Endodermal cell (in vitro differentiated cells): ENCODE measurements around the gene TGFBR3L. TPM values are rescaled to one million over a fixed set of nuclear protein-coding genes. Genes with fewer than 3 reads are reported as not detected.

Experiments
- DNase-seq: peaks from one replicate; pipeline ENCODE4 v3.0.0-alpha.2; 2017
- H3K27ac ChIP-seq: 2 replicates; pipeline ENCODE4 v1.5.1; 2013; ENCODE audit warnings: mild to moderate bottlenecking, low read depth, low read length, moderate library complexity
- H3K27me3 ChIP-seq: 2 replicates; pipeline ENCODE4 v1.6.1; 2013; ENCODE audit warnings: mild to moderate bottlenecking, low read length, moderate library complexity; ENCODE audit not compliant: insufficient read depth, control insufficient read depth, poor library complexity, severe bottlenecking
- H3K36me3 ChIP-seq: 2 replicates; pipeline ENCODE4 v1.7.0; 2013; ENCODE audit warnings: mild to moderate bottlenecking, low read length, moderate library complexity; ENCODE audit not compliant: control insufficient read depth, insufficient read depth
- H3K4me1 ChIP-seq: one replicate; pipeline ENCODE4 v1.7.0; 2013; ENCODE audit warnings: low read length; ENCODE audit not compliant: control insufficient read depth, insufficient read depth
- H3K4me3 ChIP-seq: 2 replicates; pipeline ENCODE4 v1.5.1; 2013; ENCODE audit warnings: mild to moderate bottlenecking, low read length, moderate library complexity
- H3K9ac ChIP-seq: 2 replicates; pipeline ENCODE4 v1.6.1; 2013; ENCODE audit warnings: mild to moderate bottlenecking, low read length, moderate library complexity; ENCODE audit not compliant: poor library complexity, severe bottlenecking; ENCODE audit errors: extremely low read depth
- H3K9me3 ChIP-seq: 2 replicates; pipeline ENCODE4 v1.6.1; 2013; ENCODE audit warnings: mild to moderate bottlenecking, low read length, moderate library complexity; ENCODE audit not compliant: control insufficient read depth
- H3K27ac Mint-ChIP-seq: 2 replicates; pipeline ENCODE4 v1.8.0; 2020; ENCODE audit warnings: mixed read lengths
- H3K27me3 Mint-ChIP-seq: 2 replicates; pipeline ENCODE4 v1.8.0; 2021; ENCODE audit warnings: mild to moderate bottlenecking, mixed read lengths; ENCODE audit not compliant: insufficient read depth
- H3K36me3 Mint-ChIP-seq: 2 replicates; pipeline ENCODE4 v1.8.0; 2020; ENCODE audit warnings: low read depth, mixed read lengths
- H3K4me1 Mint-ChIP-seq: 2 replicates; pipeline ENCODE4 v1.8.0; 2020; ENCODE audit warnings: mixed read lengths
- H3K4me3 Mint-ChIP-seq: 2 replicates; pipeline ENCODE4 v1.8.0; 2020; ENCODE audit warnings: mild to moderate bottlenecking, moderate library complexity, mixed read lengths
- H3K9me3 Mint-ChIP-seq: 2 replicates; pipeline ENCODE4 v1.8.0; 2020; ENCODE audit warnings: mild to moderate bottlenecking, mixed read lengths
- CTCF ChIP-seq: fragments of 200-600 bp; sonication (generic); conservative IDR thresholded peaks from 2 replicates; pipeline ENCODE4 v1.5.0; 2021; ENCODE audit warnings: antibody characterized with exemption, mild to moderate bottlenecking
- WGBS, 2 experiments: methylation state at CpG; one replicate each; pipeline versions ENCODE4 v1.1.5 to v1.1.7; 2013; ENCODE audit warnings: missing lambda C conversion rate in 2 of 2, mixed read lengths in 1 of 2; ENCODE audit not compliant: insufficient coverage in 1 of 2, insufficient read length in 1 of 2; 5-methylcytosine and 5-hydroxymethylcytosine counted together
- total RNA-seq, 2 donors: library from RNA; stranded (reverse); fragmentation: NEBNext Ultra II Directional in 1 of 2; extraction: Animal tissue kit (Norgen Biotek cat#: 25700) in 1 of 2; gene quantifications; 2 replicates in 1 of 2; 3 replicates in 1 of 2; pipeline ENCODE4 v1.2.1, GENCODE V29; 2021

Gene TGFBR3L
- total RNA-seq, 2 donors from 2014 or later: 0.84 to 2.2 TPM

DNA sequence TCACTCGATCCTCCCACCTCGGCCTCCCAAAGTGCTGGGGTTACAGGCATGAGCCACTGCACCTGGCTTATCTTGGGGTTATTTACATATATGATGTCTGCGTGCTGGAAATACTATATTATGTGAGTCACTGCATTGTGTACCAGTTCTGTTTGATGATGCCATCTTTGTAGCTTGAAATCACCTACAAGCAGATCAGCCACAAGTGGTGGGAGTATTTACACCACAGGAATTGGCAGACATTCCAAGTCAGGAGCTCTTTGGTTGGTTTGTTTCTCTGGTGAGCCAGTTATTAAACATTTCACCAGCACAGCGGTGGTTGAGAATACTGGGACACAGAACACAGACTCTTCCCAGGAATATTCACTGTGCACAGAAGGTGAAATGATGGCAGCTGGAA is 33.3 kb downstream of the TGFBR3L start:
- 96 to 97% methylated on average over 4 of the region's 4 CpGs for WGBS, 2 experiments
- no peak for TF ChIP-seq CTCF
- H3K27me3 Mint-ChIP-seq: no peaks in the 10 kb centered on the region
- H3K27ac Mint-ChIP-seq: no peak overlapping the region
- H3K9ac ChIP-seq: no peak overlapping the region
- H3K36me3 ChIP-seq: no peaks in the 10 kb centered on the region
- DNase-seq: no peak
- H3K4me1 ChIP-seq: no peaks in the 10 kb centered on the region
- no peaks in the 10 kb centered on the region for H3K36me3 Mint-ChIP-seq
- H3K9me3 Mint-ChIP-seq: no peaks in the 10 kb centered on the region
- peaks cover 5% of the 10 kb centered on the region for H3K9me3 ChIP-seq
- peaks cover 3% of the 10 kb centered on the region for H3K4me1 Mint-ChIP-seq
- no peak overlapping the region for H3K4me3 Mint-ChIP-seq
- no peak overlapping the region for H3K27ac ChIP-seq
- no peak overlapping the region for H3K4me3 ChIP-seq
- H3K27me3 ChIP-seq: no peaks in the 10 kb centered on the region

DNA sequence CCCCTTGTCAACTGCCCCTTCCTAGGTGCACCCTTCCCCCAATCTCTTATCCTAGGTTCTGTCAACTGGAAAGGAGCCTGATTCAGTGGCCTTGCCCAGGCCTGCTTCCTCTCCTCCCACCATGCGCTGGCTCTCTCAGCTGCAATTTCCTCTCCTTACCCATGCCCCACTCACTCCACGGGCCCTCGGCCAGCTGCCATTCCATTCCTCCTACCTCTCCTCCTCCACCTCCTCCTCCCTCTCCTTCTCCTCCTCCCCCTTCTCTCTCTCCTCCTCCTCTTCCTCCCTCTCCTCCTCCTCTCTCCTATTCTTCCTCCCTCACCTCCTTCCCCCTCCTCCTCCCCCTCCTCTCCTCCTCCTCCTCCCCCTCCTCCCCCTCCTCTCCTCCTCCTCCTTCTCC is 38.4 kb downstream of the TGFBR3L start:
- Mint-ChIP-seq H3K9me3 (no peaks in the 10 kb centered on the region), H3K4me3 (no peak overlapping the region), H3K27ac (no peak overlapping the region), H3K27me3 (no peaks in the 10 kb centered on the region), H3K36me3 (peaks cover 5% of the 10 kb centered on the region), H3K4me1 (no peaks in the 10 kb centered on the region)
- Histone ChIP-seq H3K36me3 (peaks cover 5% of the 10 kb centered on the region), H3K27me3 (no peaks in the 10 kb centered on the region), H3K4me3 (no peak overlapping the region), H3K4me1 (no peaks in the 10 kb centered on the region), H3K27ac (no peak overlapping the region), H3K9me3 (peaks cover 2% of the 10 kb centered on the region), H3K9ac (no peak overlapping the region)
- no peak for DNase-seq
- 73 to 78% methylated on average over 3 of the region's 3 CpGs for WGBS, 2 experiments
- no peak for TF ChIP-seq CTCF

DNA sequence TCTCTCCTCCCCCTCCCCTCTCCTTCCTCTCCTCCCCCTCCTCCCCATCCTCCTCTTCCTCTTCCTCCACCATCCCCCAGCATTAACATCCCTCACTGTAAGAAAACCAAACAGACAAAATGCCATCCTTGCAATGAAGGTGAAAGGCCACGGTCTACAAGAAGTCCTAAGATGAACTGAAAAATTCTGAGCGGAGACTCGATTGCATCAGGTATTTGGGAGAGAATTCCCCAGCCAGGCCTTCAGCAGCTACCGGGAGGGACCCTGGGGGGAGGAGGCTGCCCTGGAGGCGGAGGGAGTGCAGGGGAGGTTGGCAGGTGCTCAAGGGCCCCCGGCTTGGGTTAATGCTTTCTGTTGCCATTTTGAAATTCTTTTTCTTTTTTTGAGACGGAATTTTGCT is 38.9 kb downstream of the TGFBR3L start:
- no peaks in the 10 kb centered on the region for H3K27me3 ChIP-seq
- no peak overlapping the region for H3K27ac Mint-ChIP-seq
- H3K27ac ChIP-seq: no peak overlapping the region
- H3K9me3 Mint-ChIP-seq: no peaks in the 10 kb centered on the region
- H3K9ac ChIP-seq: no peak overlapping the region
- peaks cover 10% of the 10 kb centered on the region for H3K36me3 ChIP-seq
- H3K27me3 Mint-ChIP-seq: no peaks in the 10 kb centered on the region
- H3K4me3 ChIP-seq: no peak overlapping the region
- TF ChIP-seq CTCF: no peak
- H3K36me3 Mint-ChIP-seq: peaks cover 7% of the 10 kb centered on the region
- no peak for DNase-seq
- H3K4me1 Mint-ChIP-seq: no peaks in the 10 kb centered on the region
- no peaks in the 10 kb centered on the region for H3K4me1 ChIP-seq
- WGBS, 2 experiments: 78 to 89% methylated on average over 4 to 7 of the region's 7 CpGs
- no peaks in the 10 kb centered on the region for H3K9me3 ChIP-seq
- no peak overlapping the region for H3K4me3 Mint-ChIP-seq
